ENCODE results near the gene EID2B. TPM values are rescaled to one million over a fixed set of nuclear protein-coding genes. Genes with fewer than 3 reads are reported as not detected.

The EID2B gene
- total RNA-seq, 1 experiment from 2014 or later, result 2.2 TPM

- H3K9ac ChIP-seq (ENCODE audit: extremely low read depth, insufficient read length, low read length), result no peak overlapping the region
- H3K14ac ChIP-seq (ENCODE audit: insufficient read depth, low read length), result no peak overlapping the region
- no peak overlapping the region for H3K27ac Mint-ChIP-seq
- H3K23ac ChIP-seq (ENCODE audit: insufficient read length, low read depth, low read length), result no peak overlapping the region
- H3K18ac ChIP-seq (ENCODE audit: insufficient read length, low read depth, low read length), result no peak overlapping the region
- H2BK15ac ChIP-seq (ENCODE audit: low read depth, low read length), result no peak overlapping the region
- no peaks in the 10 kb centered on the region for H4K20me1 ChIP-seq (ENCODE audit: control insufficient read depth, insufficient read depth, insufficient read length)
- H2BK12ac ChIP-seq (ENCODE audit: insufficient read length, low read depth, low read length), result no peak overlapping the region
- H4K8ac ChIP-seq (replicated peaks; ENCODE audit: insufficient read length, low read depth, low read length), result no peak overlapping the region
- H3K36me3 Mint-ChIP-seq (ENCODE audit: insufficient read depth in 1 of 3, low read depth in 3 of 3), result peaks cover 4 to 8% (median 5%) of the 10 kb centered on the region in 3 experiments; a peak in 6 of 7 replicates
- no peak overlapping the region for H2BK20ac ChIP-seq (ENCODE audit: low read depth, low read length, poor library complexity, severe bottlenecking)
- no peak overlapping the region for H2BK5ac ChIP-seq (ENCODE audit: insufficient read length, low read length)
- no peak overlapping the region for H4K91ac ChIP-seq (ENCODE audit: insufficient read length, low read depth, low read length)
- H3K27me3 ChIP-seq (ENCODE audit: insufficient read depth, low read length), result peaks cover 5% of the 10 kb centered on the region; the same call in 1 of the 2 replicates
- no peaks in the 10 kb centered on the region; the same call in 1 of the 2 replicates for H3K4me1 ChIP-seq (ENCODE audit: insufficient read depth, low read length)
- H3K27me3 Mint-ChIP-seq (ENCODE audit: low read depth), result peaks cover 71% of the 10 kb centered on the region
- no peak overlapping the region for H2BK120ac ChIP-seq (ENCODE audit: low read depth, low read length, poor library complexity, severe bottlenecking)
- H2AK5ac ChIP-seq (ENCODE audit: insufficient read length, low read length), result no peak overlapping the region
- H3K9me3 ChIP-seq (ENCODE audit: control insufficient read depth, low read depth, low read length), result no peaks in the 10 kb centered on the region
- no peak overlapping the region for H3K4me2 ChIP-seq (ENCODE audit: insufficient read depth, insufficient read length, low read length)
- no peak overlapping the region for H4K5ac ChIP-seq (ENCODE audit: insufficient read length, low read depth, low read length)
- H3K4me1 Mint-ChIP-seq, result peaks cover 15 to 18% of the 10 kb centered on the region in 2 experiments
- peaks cover 4% of the 10 kb centered on the region for H3K79me1 ChIP-seq (ENCODE audit: insufficient read depth, low read depth, low read length, poor library complexity, severe bottlenecking)
- no peaks in the 10 kb centered on the region; the same call in 1 of the 2 replicates for H3K79me2 ChIP-seq (ENCODE audit: insufficient read depth, low read length)
- DNase-seq, result no peak
- no peak for TF ChIP-seq CTCF (conservative IDR thresholded peaks at IDR 0.05)
- H3K56ac ChIP-seq (ENCODE audit: insufficient read length, low read depth, low read length), result no peak overlapping the region
- H3T11ph ChIP-seq (ENCODE audit: low read length), result no peak overlapping the region
- no peak overlapping the region for H3K4ac ChIP-seq (ENCODE audit: low read depth, low read length)
- no peak overlapping the region for H3K4me3 Mint-ChIP-seq
- no peaks in the 10 kb centered on the region; a peak in 1 of 5 replicates for H3K9me3 Mint-ChIP-seq
- H3K23me2 ChIP-seq (ENCODE audit: insufficient read length, low read depth, low read length, poor library complexity, severe bottlenecking), result peaks cover 10% of the 10 kb centered on the region
- H3K27ac ChIP-seq (ENCODE audit: insufficient read length, low read depth, low read length), result no peak overlapping the region
- H2AFZ ChIP-seq (ENCODE audit: low read length), result no peak overlapping the region
- WGBS (ENCODE audit: extremely low coverage, insufficient read length, low lambda C conversion rate), result no CpG with 5 or more reads among the region's 2 CpGs
These were observed 19.7 kb downstream of the EID2B start for GRCh38 chr19:39512988-39513387.
